Heart right ventricle (tissue), 16 donors: ENCODE measurements around the gene MAP3K15. TPM values are rescaled to one million over a fixed set of nuclear protein-coding genes. Genes with fewer than 3 reads are reported as not detected.
A peak's percentile ranks its signal among the peaks of the same experiment; 100 is the strongest.

Experiments
- ATAC-seq, 8 donors: fragments of 200-7000 bp; cut with Tn5 transposase; one replicate each; pipeline ENCODE4 v1.9.1; 2020; ENCODE audit warnings: mild to moderate bottlenecking in 8 of 8, moderate library complexity in 8 of 8, moderate number of reproducible peaks in 1 of 8
- DNase-seq, 2 donors: peaks; one replicate each; pipeline ENCODE4 v3.0.0-alpha.2; 2020
- H3K27ac ChIP-seq, 10 donors: fragments of 200-600 bp; sonication (generic) in 2 of 10; one replicate each; pipeline versions ENCODE4 v1.5.0 to v1.8.0; 2020 to 2022; ENCODE audit warnings: mild to moderate bottlenecking in 3 of 10
- H3K27me3 ChIP-seq, 7 donors: fragments of 200-600 bp; one replicate each; pipeline ENCODE4 v1.8.0; 2021 to 2022; ENCODE audit warnings: mild to moderate bottlenecking in 2 of 7
- H3K36me3 ChIP-seq, 9 donors: fragments of 200-600 bp; sonication (generic) in 1 of 9; one replicate each; pipeline versions ENCODE4 v1.5.0 to v1.8.0; 2020 to 2022; ENCODE audit warnings: mild to moderate bottlenecking in 2 of 9
- H3K4me1 ChIP-seq, 9 donors: fragments of 200-600 bp; sonication (generic) in 1 of 9; one replicate each; pipeline versions ENCODE4 v1.5.0 to v1.8.0; 2020 to 2022; ENCODE audit warnings: mild to moderate bottlenecking in 4 of 9
- H3K4me3 ChIP-seq, 10 donors: fragments of 200-600 bp; sonication (generic) in 2 of 10; one replicate each; pipeline versions ENCODE4 v1.5.0 to v1.8.0; 2020 to 2022; ENCODE audit warnings: mild to moderate bottlenecking in 7 of 10, moderate library complexity in 2 of 10
- H3K9me3 ChIP-seq, 11 donors: fragments of 200-600 bp in 10 of 11; sonication (generic) in 2 of 11; one replicate each; pipeline versions ENCODE4 v1.5.0 to v1.8.0; 2013 to 2022; ENCODE audit warnings: mild to moderate bottlenecking in 2 of 11, control low read depth in 1 of 11, moderate library complexity in 1 of 11
- CTCF ChIP-seq, 9 donors: fragments of 200-600 bp; sonication (generic) in 2 of 9; IDR thresholded peaks; one replicate each; pipeline versions ENCODE4 v1.5.0 to v1.8.0; 2021 to 2022; ENCODE audit warnings: antibody characterized with exemption in 9 of 9, mild to moderate bottlenecking in 5 of 9, moderate library complexity in 1 of 9
- WGBS, 2 donors: extraction: QIAGEN DNeasy Blood & Tissue Kit; methylation state at CpG; one replicate each; pipeline ENCODE4 v1.1.7; 2013; ENCODE audit warnings: inconsistent platforms in 1 of 2; 5-methylcytosine and 5-hydroxymethylcytosine counted together
- intact Hi-C, 10 donors: fragments of 100-400 bp; cut with DNase I; formaldehyde crosslinking; loops; one replicate each; pipeline versions ENCODE4 v1.11.1 to v1.14.2; 2022
- polyA plus RNA-seq, 2 donors: library from polyadenylated mRNA; stranded (reverse); fragments of 200-250 nt; gene quantifications; one replicate each; pipeline ENCODE4 v1.2.3, GENCODE V29; 2013
- total RNA-seq, 10 donors: library from RNA; stranded (reverse); fragmentation: NEBNext Ultra II Directional in 3 of 10; extraction: Animal tissue kit (Norgen Biotek cat#: 25700) in 3 of 10; gene quantifications; one replicate each; pipeline versions ENCODE4 v1.2.1 to v1.2.4, GENCODE V29; 2021 to 2023
- donor health status: Arrhythmogenic right ventricular cardiomyopathy.
- donor health status: ischemic (EF 13 %, LVEDD 7.1; RV severe dilation, severe dysfunction).
- donor health status: healthy with polysubstance abuse.
- donor health status: DM: no; HTN: yes; CAD: no.
- donor health status: DM: no; HTN: no; CAD: no.
- donor health status: ischemic (EF 25% LVEDD 6.9; RV normal size, moderate dysfunction).
- donor health status: ischemic (EF 25% LVEDD 5.7; RV mildly dilated, moderate dysfunction).
- donor health status: healthy.
- donor health status: DM: yes; HTN: yes; CAD: no.
- donor health status: Ischemic cardiomyopathy.
- donor health status: ischemic (EF 35%, LVEDD 5.7; RV mildly dilated, moderate dysfunction).
- donor health status: nonischemic (EF 11% LVEDD 7.7; RV severe dilation, severe dysfunction).
- donor health status: DM: yes; HTN: yes; CAD: no.
- donor health status: PGD.
- donor health status: ischemic (EF 29% LVEDD 5.4; RV normal size, mild dysfunction).
- donor health status: nonischemic (EF 23%, LVEDD 6.1; RV moderate dilation, normal function).

Gene MAP3K15
- total and polyA plus RNA-seq, 12 donors = 0.13 to 0.23 (median 0.22) TPM; not detected in 9

- ATAC-seq (no peak), DNase-seq (no peak)
- WGBS, 2 donors = 51 to 53% methylated on average over 6 of the region's 6 CpGs
- H3K27me3 ChIP-seq = peaks cover 0 to 4% (median 0%) of the 10 kb centered on the region in 7 donors
- no peak for TF ChIP-seq CTCF (IDR thresholded peaks at IDR 0.05)
- no peak overlapping the region for H3K4me3 ChIP-seq
- peak overlapping the region in 2 of 10 donors; percentile 70 to 87 for H3K27ac ChIP-seq
- no peaks in the 10 kb centered on the region for H3K9me3 ChIP-seq
- intact Hi-C loops = no loop called here
- no peaks in the 10 kb centered on the region for H3K36me3 ChIP-seq
- H3K4me1 ChIP-seq = peaks cover 0 to 42% (median 8%) of the 10 kb centered on the region in 9 donors
These were observed 172.9 kb downstream of the MAP3K15 start for GRCh38 chrX:19342331-19342906.

- WGBS, 2 donors = 60 to 70% methylated on average over 16 of the region's 16 CpGs
- intact Hi-C loops = loop anchor here in 8 of 10 donors (2.0 to 10.0 kb wide), 8 partner anchors 318 to 950 kb away; no protein-coding TSS in a partner anchor
- no peak overlapping the region for H3K4me3 ChIP-seq
- H3K4me1 ChIP-seq = peaks cover 0 to 9% (median 0%) of the 10 kb centered on the region in 9 donors
- no peaks in the 10 kb centered on the region for H3K27me3 ChIP-seq
- DNase-seq (no peak), ATAC-seq (no peak)
- peaks cover 0 to 22% (median 8%) of the 10 kb centered on the region in 11 donors for H3K9me3 ChIP-seq
- no peak overlapping the region for H3K27ac ChIP-seq
- TF ChIP-seq CTCF (IDR thresholded peaks at IDR 0.05) = peak in 1 of 9 donors; percentile 29
- H3K36me3 ChIP-seq = no peaks in the 10 kb centered on the region
These were observed 180.2 kb downstream of the MAP3K15 start for GRCh38 chrX:19334945-19335626.

GRCh38 chrX:19332983-19333382 is 182.3 kb downstream of the MAP3K15 start:
- DNase-seq (peak; percentile 26 to 49), ATAC-seq (peak; percentile 42 to 83 (median 68))
- Histone ChIP-seq H3K27me3 (no peaks in the 10 kb centered on the region), H3K27ac (no peak overlapping the region), H3K4me3 (no peak overlapping the region), H3K4me1 (peaks cover 0 to 9% (median 0%) of the 10 kb centered on the region in 9 donors), H3K9me3 (peaks cover 0 to 22% (median 8%) of the 10 kb centered on the region in 11 donors), H3K36me3 (no peaks in the 10 kb centered on the region)
- intact Hi-C loops = loop anchor here in 7 of 10 donors (2.0 to 10.0 kb wide), 7 partner anchors 316 to 948 kb away; no protein-coding TSS in a partner anchor
- 8 to 31% methylated on average over 2 to 5 of the region's 5 CpGs for WGBS, 2 donors
- no peak for TF ChIP-seq CTCF (IDR thresholded peaks at IDR 0.05)

GRCh38 chrX:19331831-19332230 is 183.5 kb downstream of the MAP3K15 start:
- intact Hi-C loops = loop anchor here in 7 of 10 donors (2.0 to 10.0 kb wide), 7 partner anchors 315 to 947 kb away; no protein-coding TSS in a partner anchor
- ATAC-seq (no peak), DNase-seq (no peak)
- TF ChIP-seq CTCF (IDR thresholded peaks at IDR 0.05) = no peak
- Histone ChIP-seq H3K9me3 (peaks cover 0 to 22% (median 8%) of the 10 kb centered on the region in 11 donors), H3K4me1 (peaks cover 0 to 9% (median 0%) of the 10 kb centered on the region in 9 donors), H3K36me3 (no peaks in the 10 kb centered on the region), H3K27me3 (no peaks in the 10 kb centered on the region), H3K4me3 (no peak overlapping the region), H3K27ac (no peak overlapping the region)
- WGBS, 2 donors = 91 to 92% methylated on average over 10 of the region's 10 CpGs
